HG02588 (cell line): ENCODE data around the gene LFNG.

Experiments
- ATAC-seq: cut with Tn5 transposase; IDR thresholded peaks from one replicate; pipeline ENCODE4 v1.9.1; 2021; ENCODE audit warnings: mild to moderate bottlenecking, moderate library complexity; ENCODE audit not compliant: unreplicated experiment

LFNG gene

GRCh38 chr7:2566890-2567678, 47.5 kb downstream of the LFNG start:
- peak; percentile 70 for ATAC-seq

- ATAC-seq, result no peak
These were observed 48.2 kb downstream of the LFNG start for GRCh38 chr7:2567679-2568278.

- ATAC-seq, result no peak
These were observed 49.1 kb downstream of the LFNG start for GRCh38 chr7:2568521-2569223.

- no peak for ATAC-seq
These were observed 49.8 kb downstream of the LFNG start for GRCh38 chr7:2569421-2569820.

- ATAC-seq, result no peak
These were observed 50.4 kb downstream of the LFNG start for GRCh38 chr7:2570021-2570420.

GRCh38 chr7:2571409-2571808, 51.8 kb downstream of the LFNG start:
- no peak for ATAC-seq

GRCh38 chr7:2572101-2572842, 52.7 kb downstream of the LFNG start:
- ATAC-seq, result no peak

GRCh38 chr7:2573761-2574160, 54.2 kb downstream of the LFNG start:
- ATAC-seq, result no peak

GRCh38 chr7:2575046-2575732, 55.6 kb downstream of the LFNG start:
- no peak for ATAC-seq

GRCh38 chr7:2575733-2576340, 56.3 kb downstream of the LFNG start:
- ATAC-seq, result no peak

GRCh38 chr7:2576742-2577491, 57.3 kb downstream of the LFNG start:
- ATAC-seq, result no peak
